Measurements from ENCODE around the gene OSGEPL1.

DNA sequence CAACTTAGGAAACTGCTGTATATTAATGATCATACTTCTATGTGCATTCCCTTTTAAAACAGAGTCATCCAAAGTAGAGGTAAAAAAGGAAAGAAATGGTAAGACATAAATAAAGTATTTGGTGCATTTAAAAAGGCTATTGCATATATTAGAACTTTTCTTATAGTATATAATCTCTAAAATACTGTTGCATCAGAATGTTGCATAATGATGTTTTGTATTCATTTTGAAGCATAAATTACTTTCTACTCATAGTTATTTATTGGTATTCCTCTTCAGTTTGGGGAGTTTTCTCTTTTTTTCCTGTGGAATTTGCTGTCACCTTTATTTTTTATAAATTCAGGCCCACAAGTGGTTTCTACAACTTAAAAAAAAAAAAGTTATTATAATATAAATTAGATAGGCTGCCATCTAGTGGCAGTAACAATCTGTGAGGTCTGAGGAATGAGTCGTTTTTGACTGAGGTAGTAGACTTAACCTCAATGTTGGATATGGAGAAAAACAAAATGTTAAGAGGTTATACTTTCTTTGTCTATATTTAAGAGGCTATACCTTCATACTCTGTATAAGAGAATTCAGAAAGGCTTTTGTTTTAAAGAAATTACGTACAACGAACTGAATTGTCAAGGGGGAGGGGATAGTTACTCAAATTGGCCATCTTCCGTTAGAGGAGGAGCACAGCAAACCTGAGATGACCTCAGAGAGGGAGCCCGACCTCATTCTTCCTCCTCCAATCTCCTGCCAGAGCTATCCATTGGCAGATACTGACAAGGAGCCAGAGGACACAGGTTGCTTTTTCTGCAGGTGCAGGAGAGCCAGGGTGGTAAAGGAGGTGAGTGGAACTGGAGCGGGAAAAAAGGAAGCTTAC, 64.3 kb downstream of the OSGEPL1 start:
- TF ChIP-seq POLR2AphosphoS5 (IDR thresholded peaks at IDR 0.05; ENCODE audit: low read depth, low read length) = no peak
- TF ChIP-seq, protein P1, sequence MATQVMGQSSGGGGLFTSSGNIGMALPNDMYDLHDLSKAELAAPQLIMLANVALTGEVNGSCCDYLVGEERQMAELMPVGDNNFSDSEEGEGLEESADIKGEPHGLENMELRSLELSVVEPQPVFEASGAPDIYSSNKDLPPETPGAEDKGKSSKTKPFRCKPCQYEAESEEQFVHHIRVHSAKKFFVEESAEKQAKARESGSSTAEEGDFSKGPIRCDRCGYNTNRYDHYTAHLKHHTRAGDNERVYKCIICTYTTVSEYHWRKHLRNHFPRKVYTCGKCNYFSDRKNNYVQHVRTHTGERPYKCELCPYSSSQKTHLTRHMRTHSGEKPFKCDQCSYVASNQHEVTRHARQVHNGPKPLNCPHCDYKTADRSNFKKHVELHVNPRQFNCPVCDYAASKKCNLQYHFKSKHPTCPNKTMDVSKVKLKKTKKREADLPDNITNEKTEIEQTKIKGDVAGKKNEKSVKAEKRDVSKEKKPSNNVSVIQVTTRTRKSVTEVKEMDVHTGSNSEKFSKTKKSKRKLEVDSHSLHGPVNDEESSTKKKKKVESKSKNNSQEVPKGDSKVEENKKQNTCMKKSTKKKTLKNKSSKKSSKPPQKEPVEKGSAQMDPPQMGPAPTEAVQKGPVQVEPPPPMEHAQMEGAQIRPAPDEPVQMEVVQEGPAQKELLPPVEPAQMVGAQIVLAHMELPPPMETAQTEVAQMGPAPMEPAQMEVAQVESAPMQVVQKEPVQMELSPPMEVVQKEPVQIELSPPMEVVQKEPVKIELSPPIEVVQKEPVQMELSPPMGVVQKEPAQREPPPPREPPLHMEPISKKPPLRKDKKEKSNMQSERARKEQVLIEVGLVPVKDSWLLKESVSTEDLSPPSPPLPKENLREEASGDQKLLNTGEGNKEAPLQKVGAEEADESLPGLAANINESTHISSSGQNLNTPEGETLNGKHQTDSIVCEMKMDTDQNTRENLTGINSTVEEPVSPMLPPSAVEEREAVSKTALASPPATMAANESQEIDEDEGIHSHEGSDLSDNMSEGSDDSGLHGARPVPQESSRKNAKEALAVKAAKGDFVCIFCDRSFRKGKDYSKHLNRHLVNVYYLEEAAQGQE (IDR thresholded peaks at IDR 0.05; ENCODE audit: insufficient read depth in 1 of 2, low read depth in 2 of 2, low read length in 2 of 2) = no peak
- no peak for TF ChIP-seq TAF1 (IDR thresholded peaks at IDR 0.05; ENCODE audit: borderline replicate concordance, insufficient read depth, low read length)

Measured in PFSK-1 (cell line).